GM23338 (cell line): ENCODE measurements around the gene R3HCC1L. TPM values are rescaled to one million over a fixed set of nuclear protein-coding genes. Genes with fewer than 3 reads are reported as not detected.

Source experiments
- ATAC-seq: fragments of 200-7000 bp; cut with Tn5 transposase; 3 replicates; pipeline ENCODE4 v1.9.1; 2020
- DNase-seq: peaks from one replicate; pipeline ENCODE4 v3.0.0-alpha.2; 2015; ENCODE audit warnings: low spot score
- H2AFZ ChIP-seq: fragments of 200-600 bp; sonication (generic); 2 replicates; pipeline ENCODE4 v1.8.0; 2016; ENCODE audit warnings: antibody characterized with exemption, mild to moderate bottlenecking, moderate library complexity
- H3F3A ChIP-seq: fragments of 200-600 bp; sonication (generic); replicated peaks from 2 replicates; pipeline ENCODE4 v1.8.0; 2017; ENCODE audit warnings: antibody characterized with exemption, mixed run types, low read depth
- H3K27ac ChIP-seq: fragments of 200-600 bp; sonication (generic); 2 replicates; pipeline ENCODE4 v1.6.1; 2016; ENCODE audit warnings: low read depth
- H3K27me3 ChIP-seq: fragments of 200-600 bp; sonication (generic); 2 replicates; pipeline ENCODE4 v1.8.0; 2016; ENCODE audit warnings: mild to moderate bottlenecking, mixed run types, moderate library complexity; ENCODE audit not compliant: insufficient read depth
- H3K36me3 ChIP-seq: fragments of 200-600 bp; sonication (generic); 2 replicates; pipeline ENCODE4 v1.8.0; 2016; ENCODE audit warnings: mild to moderate bottlenecking; ENCODE audit not compliant: insufficient read depth
- H3K4me1 ChIP-seq: fragments of 200-600 bp; sonication (generic); 2 replicates; pipeline ENCODE4 v1.8.0; 2016; ENCODE audit warnings: mild to moderate bottlenecking, moderate library complexity; ENCODE audit not compliant: insufficient read depth
- H3K4me2 ChIP-seq: fragments of 200-600 bp; sonication (generic); 2 replicates; pipeline ENCODE4 v1.7.1; 2017; ENCODE audit warnings: mixed run types
- H3K4me3 ChIP-seq: fragments of 200-600 bp; sonication (generic); 2 replicates; pipeline ENCODE4 v1.6.1; 2016; ENCODE audit warnings: mixed run types
- H3K79me2 ChIP-seq: fragments of 200-600 bp; sonication (generic); replicated peaks from 2 replicates; pipeline ENCODE4 v1.8.0; 2017; ENCODE audit warnings: mild to moderate bottlenecking; ENCODE audit not compliant: insufficient read depth
- H3K9me2 ChIP-seq: fragments of 200-600 bp; sonication (generic); 2 replicates; pipeline ENCODE4 v1.8.0; 2017; ENCODE audit not compliant: insufficient read depth
- H4K20me1 ChIP-seq: fragments of 200-600 bp; sonication (generic); replicated peaks from 2 replicates; pipeline ENCODE4 v1.8.0; 2017; ENCODE audit warnings: mild to moderate bottlenecking; ENCODE audit not compliant: insufficient read depth
- H3K27ac Mint-ChIP-seq: 2 replicates; pipeline ENCODE4 v1.8.0; 2020; ENCODE audit warnings: inconsistent platforms, mild to moderate bottlenecking, moderate library complexity, mixed read lengths
- H3K27me3 Mint-ChIP-seq: 3 replicates; pipeline ENCODE4 v1.8.0; 2022; ENCODE audit warnings: low read depth, mild to moderate bottlenecking, moderate library complexity, mixed read lengths, inconsistent platforms; ENCODE audit not compliant: insufficient read depth, poor library complexity
- H3K36me3 Mint-ChIP-seq: 3 replicates; pipeline ENCODE4 v1.8.0; 2021; ENCODE audit warnings: low read depth, mild to moderate bottlenecking, inconsistent platforms, moderate library complexity, mixed read lengths
- H3K4me1 Mint-ChIP-seq: 3 replicates; pipeline ENCODE4 v1.8.0; 2020; ENCODE audit warnings: mild to moderate bottlenecking, inconsistent platforms, mixed read lengths
- H3K4me3 Mint-ChIP-seq: 3 replicates; pipeline ENCODE4 v1.8.0; 2021; ENCODE audit warnings: moderate library complexity, mild to moderate bottlenecking, inconsistent platforms, mixed read lengths
- H3K9me3 Mint-ChIP-seq: 3 replicates; pipeline ENCODE4 v1.8.0; 2020; ENCODE audit warnings: moderate library complexity, mild to moderate bottlenecking, inconsistent platforms, mixed read lengths
- CREB1 ChIP-seq: fragments of 250-450 bp; sonication (Bioruptor Pico); IDR thresholded peaks from 2 replicates; pipeline ENCODE4 v1.5.0; 2020; ENCODE audit warnings: low read depth, mild to moderate bottlenecking, moderate library complexity
- CTCF ChIP-seq, 2 experiments: fragments of 200-600 bp in 1 of 2; sonication (generic) in 1 of 2; conservative IDR thresholded peaks; 2 replicates each; pipeline versions ENCODE4 v1.5.1 to v1.6.1; 2016 to 2017; ENCODE audit warnings: antibody characterized with exemption in 2 of 2, low read depth in 2 of 2, mild to moderate bottlenecking in 2 of 2, moderate library complexity in 1 of 2
- ETS1 ChIP-seq: IDR thresholded peaks from 2 replicates; pipeline ENCODE4 v1.6.1; 2016; ENCODE audit warnings: antibody characterized with exemption
- EZH2 ChIP-seq: fragments of 200-600 bp; sonication (generic); IDR thresholded peaks from one replicate; pipeline ENCODE4 v1.8.0; 2017; ENCODE audit warnings: antibody characterized with exemption, mild to moderate bottlenecking, low read depth; ENCODE audit not compliant: unreplicated experiment
- EZH2phosphoT487 ChIP-seq: fragments of 200-600 bp; sonication (generic); IDR thresholded peaks from one replicate; pipeline ENCODE4 v1.8.1; 2018; ENCODE audit warnings: antibody characterized with exemption; ENCODE audit not compliant: unreplicated experiment
- JUNB ChIP-seq: IDR thresholded peaks from one replicate; pipeline ENCODE4 v1.6.1; 2016; ENCODE audit warnings: antibody characterized with exemption; ENCODE audit not compliant: unreplicated experiment
- NANOG ChIP-seq: IDR thresholded peaks from 2 replicates; pipeline ENCODE4 v1.6.1; 2016; ENCODE audit warnings: antibody characterized with exemption, borderline replicate concordance
- POLR2AphosphoS5 ChIP-seq: IDR thresholded peaks from 2 replicates; pipeline ENCODE4 v1.6.1; 2016; ENCODE audit warnings: antibody characterized with exemption, low read depth
- REST ChIP-seq: IDR thresholded peaks from one replicate; pipeline ENCODE4 v1.6.1; 2018; ENCODE audit warnings: antibody characterized with exemption; ENCODE audit not compliant: unreplicated experiment
- STAT1 ChIP-seq: IDR thresholded peaks from one replicate; pipeline ENCODE4 v1.6.1; 2016; ENCODE audit warnings: antibody characterized with exemption; ENCODE audit not compliant: unreplicated experiment
- ZNF114 ChIP-seq: fragments of 250-450 bp; sonication (Bioruptor Pico); IDR thresholded peaks from 2 replicates; pipeline ENCODE4 v1.5.0; 2020; ENCODE audit warnings: mild to moderate bottlenecking, moderate library complexity
- ZNF331 ChIP-seq: fragments of 250-450 bp; sonication (Bioruptor Pico); IDR thresholded peaks from 2 replicates; pipeline ENCODE4 v1.5.0; 2020; ENCODE audit warnings: low read depth, mild to moderate bottlenecking, moderate library complexity
- ZNF462 ChIP-seq: fragments of 250-450 bp; sonication (Bioruptor Pico); IDR thresholded peaks from 2 replicates; pipeline ENCODE4 v1.5.0; 2020; ENCODE audit warnings: mild to moderate bottlenecking, moderate library complexity
- polyA plus RNA-seq: library from polyadenylated mRNA; unstranded; fragments of >200 nt; fragmentation: Nextera tagmentation; extraction: Ambion mirVana; gene quantifications from 2 replicates; pipeline ENCODE4 v1.2.1, GENCODE V29; 2016
- total RNA-seq: library from RNA; depleted of rRNA; stranded (reverse); fragments of >200 nt; shearing (Covaris generic); gene quantifications from 2 replicates; pipeline ENCODE4 v1.2.3, GENCODE V29; 2014

The R3HCC1L gene
- total and polyA plus RNA-seq, 2 experiments from 2014 or later, result 9.3 to 15.8 TPM

GRCh38 chr10:98090822-98091221, 43.6 kb upstream of the R3HCC1L start:
- Mint-ChIP-seq H3K4me3 (no peak overlapping the region), H3K36me3 (no peaks in the 10 kb centered on the region), H3K4me1 (peaks cover 3% of the 10 kb centered on the region; the same call in 2 of the 3 replicates), H3K27ac (no peak overlapping the region), H3K9me3 (no peaks in the 10 kb centered on the region; the same call in 2 of the 3 replicates), H3K27me3 (peaks cover 5% of the 10 kb centered on the region)
- TF ChIP-seq ETS1 (no peak), STAT1 (no peak), ZNF331 (CRISPR knock-in tag) (no peak), CREB1 (no peak), POLR2AphosphoS5 (no peak), NANOG (no peak), EZH2phosphoT487 (no peak), REST (no peak), EZH2 (no peak), JUNB (no peak), CTCF (conservative IDR thresholded peaks at IDR 0.05; ENCODE audit: low read depth in 2 of 2) (no peak), ZNF114 (CRISPR knock-in tag) (no peak), ZNF462 (no peak)
- no peaks in the 10 kb centered on the region for H3K9me2 ChIP-seq
- no peaks in the 10 kb centered on the region for H3K36me3 ChIP-seq
- no peaks in the 10 kb centered on the region for H3K79me2 ChIP-seq
- no peak for DNase-seq
- no peaks in the 10 kb centered on the region for H3K4me1 ChIP-seq
- no peaks in the 10 kb centered on the region for H3K27me3 ChIP-seq
- no peak overlapping the region for H3K4me3 ChIP-seq
- no peaks in the 10 kb centered on the region for H4K20me1 ChIP-seq
- no peaks in the 10 kb centered on the region for H3F3A ChIP-seq
- H3K4me2 ChIP-seq, result no peak overlapping the region
- no peak for ATAC-seq
- no peak overlapping the region for H3K27ac ChIP-seq
- no peak overlapping the region for H2AFZ ChIP-seq
